ENCODE data around the gene FKBP1A.
A peak's percentile ranks its signal among the peaks of the same experiment; 100 is the strongest.

FKBP1A gene

DNA sequence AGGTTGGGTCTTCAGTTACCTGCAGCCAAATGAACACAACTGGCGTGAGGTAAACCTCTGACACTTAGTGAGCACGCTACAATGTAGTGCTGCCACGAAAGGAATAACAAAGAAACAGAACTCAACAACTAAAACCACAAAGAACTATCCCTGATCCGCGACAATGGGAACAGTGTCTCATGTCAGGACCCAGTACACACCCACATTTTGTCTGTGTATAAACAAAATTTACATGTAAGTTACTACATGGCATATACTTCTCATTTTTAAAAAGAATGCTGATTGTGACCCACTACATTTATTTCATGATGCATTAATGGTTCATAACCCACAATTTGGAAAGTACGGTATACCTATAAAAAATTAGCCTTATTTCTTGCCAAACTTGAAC lies 14.1 kb downstream of the FKBP1A start:
- no peak for TF ChIP-seq CTCF (IDR thresholded peaks at IDR 0.05; ENCODE audit: insufficient read depth, low read depth, low read length, missing control alignments)
- DNase-seq (ENCODE audit: low read depth), result no peak
- no peak overlapping the region for H3K4me3 ChIP-seq (ENCODE audit: low read depth, low read length)

DNA sequence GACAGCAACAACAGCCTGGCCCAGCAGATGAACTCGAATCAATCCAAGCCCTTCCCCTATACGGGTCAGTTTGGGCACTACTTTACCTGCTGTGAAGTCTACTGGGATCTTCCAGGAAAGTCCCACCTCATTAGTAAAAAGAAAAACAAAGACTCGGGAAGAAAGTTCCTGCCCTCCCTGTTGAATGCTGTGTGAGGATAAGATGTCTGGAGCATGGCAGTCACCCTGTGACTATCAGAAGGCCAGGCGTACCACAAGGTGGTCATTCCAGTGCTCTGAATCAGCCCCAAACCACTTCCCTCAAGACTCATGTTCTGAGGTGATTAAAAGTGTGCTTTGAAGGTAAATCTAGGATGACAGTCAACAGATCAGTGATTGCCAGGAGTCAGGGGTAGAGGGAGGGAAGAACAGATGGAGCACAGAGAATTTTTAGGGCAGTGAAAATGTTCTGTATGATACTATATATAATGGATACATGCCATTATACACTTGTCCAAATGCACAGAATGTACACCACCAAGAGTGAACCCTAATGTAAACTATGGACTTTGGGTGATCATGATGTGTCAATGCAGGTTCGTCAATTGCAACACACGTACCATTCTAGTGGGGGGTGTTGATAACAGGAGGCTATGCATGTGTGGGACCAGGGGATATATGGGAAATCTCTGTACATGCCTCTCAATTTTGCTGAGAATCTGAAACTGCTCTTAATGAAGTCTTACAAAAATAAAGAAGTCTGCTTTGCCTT lies 14.7 kb downstream of the FKBP1A start:
- H3K4me3 ChIP-seq (ENCODE audit: low read depth, low read length), result no peak overlapping the region
- TF ChIP-seq CTCF (IDR thresholded peaks at IDR 0.05; ENCODE audit: insufficient read depth, low read depth, low read length, missing control alignments), result no peak
- DNase-seq (ENCODE audit: low read depth), result no peak

GRCh38 chr20:1377341-1377871 lies 15.4 kb downstream of the FKBP1A start:
- no peak overlapping the region for H3K4me3 ChIP-seq (ENCODE audit: low read depth, low read length)
- DNase-seq (ENCODE audit: low read depth), result peak; percentile 58
- no peak for TF ChIP-seq CTCF (IDR thresholded peaks at IDR 0.05; ENCODE audit: insufficient read depth, low read depth, low read length, missing control alignments)

DNA sequence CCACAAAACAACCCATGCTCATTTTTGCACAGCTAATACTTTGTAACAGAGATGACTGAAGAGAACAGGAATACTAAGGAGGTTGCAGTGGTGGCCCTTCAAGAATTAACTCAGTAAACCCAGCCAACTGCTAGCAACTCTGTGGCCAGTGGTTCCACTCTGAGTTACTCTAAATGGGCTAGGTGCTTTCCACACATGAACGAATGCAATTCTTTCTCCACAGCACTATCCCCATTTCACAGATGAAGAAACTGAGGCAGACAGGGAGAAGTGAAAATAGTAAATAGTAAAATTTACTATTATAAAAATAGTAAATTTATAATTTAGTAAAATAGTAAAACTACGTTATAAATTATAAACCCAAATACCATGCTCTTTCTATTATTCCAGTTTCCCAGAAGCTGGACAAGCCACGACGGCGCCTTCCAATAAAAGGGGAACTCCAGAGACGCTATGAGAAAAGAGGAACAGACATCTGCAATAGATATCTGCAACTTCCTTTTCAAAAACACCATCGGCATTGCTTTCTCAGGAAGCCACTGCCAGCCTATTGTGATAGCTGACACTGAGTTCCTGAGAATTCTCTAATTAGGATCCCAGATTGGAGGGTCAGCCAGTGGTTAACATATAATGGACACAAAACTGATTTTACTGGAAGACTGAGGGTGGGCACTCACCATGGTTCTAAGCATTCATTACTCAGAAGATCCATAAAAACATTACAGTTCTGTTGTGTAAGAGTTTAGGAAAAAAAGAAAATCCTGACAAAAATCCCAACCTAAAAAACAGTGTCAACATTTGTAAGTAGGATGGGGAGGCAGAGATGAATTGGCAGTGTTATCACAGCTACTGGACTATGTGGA lies 16.2 kb downstream of the FKBP1A start:
- TF ChIP-seq CTCF (IDR thresholded peaks at IDR 0.05; ENCODE audit: insufficient read depth, low read depth, low read length, missing control alignments), result no peak
- H3K4me3 ChIP-seq (ENCODE audit: low read depth, low read length), result peak overlapping the region; percentile 27; the same call in 1 of the 2 replicates
- DNase-seq (ENCODE audit: low read depth), result peak; percentile 49

GRCh38 chr20:1376007-1376406 lies 16.8 kb downstream of the FKBP1A start:
- no peak for TF ChIP-seq CTCF (IDR thresholded peaks at IDR 0.05; ENCODE audit: insufficient read depth, low read depth, low read length, missing control alignments)
- no peak for DNase-seq (ENCODE audit: low read depth)
- no peak overlapping the region for H3K4me3 ChIP-seq (ENCODE audit: low read depth, low read length)

- no peak overlapping the region for H3K4me3 ChIP-seq (ENCODE audit: low read depth, low read length)
- no peak for DNase-seq (ENCODE audit: low read depth)
- no peak for TF ChIP-seq CTCF (IDR thresholded peaks at IDR 0.05; ENCODE audit: insufficient read depth, low read depth, low read length, missing control alignments)
These were observed 17.3 kb downstream of the FKBP1A start for GRCh38 chr20:1375515-1375914.

All from GM12865 (cell line).